HL-60/S4 treated with phorbol 12-myristate 13-acetate at 8.2 ng/mL for 4 days and 3 days (cell line): ENCODE measurements around the gene C10orf90.

Source experiments
- in situ Hi-C: fragments of 300-500 bp; cut with MboI; formaldehyde crosslinking; loops from 2 replicates; pipeline ENCODE4 v1.15.0; 2022; ENCODE audit warnings: low sequenced_read_pairs

The C10orf90 gene

GRCh38 chr10:126670056-126670894 lies at the start of gene C10orf90:
Gene C10orf90 (minus strand): TSS chr10:126670693. CDS start chr10:126670480, 213 bp downstream.
- in situ Hi-C loops = no loop called here

GRCh38 chr10:126716366-126716765 lies 45.9 kb upstream of the C10orf90 start:
- in situ Hi-C loops = no loop called here

GRCh38 chr10:126713594-126713993 lies 43.1 kb upstream of the C10orf90 start:
- in situ Hi-C loops = no loop called here

GRCh38 chr10:126712681-126713080 lies 42.2 kb upstream of the C10orf90 start:
- in situ Hi-C loops = no loop called here

GRCh38 chr10:126705951-126706565 lies 35.6 kb upstream of the C10orf90 start:
- in situ Hi-C loops = no loop called here

GRCh38 chr10:126705131-126705530 lies 34.6 kb upstream of the C10orf90 start:
- in situ Hi-C loops = no loop called here

- in situ Hi-C loops = no loop called here
These were observed 34.2 kb upstream of the C10orf90 start for GRCh38 chr10:126704649-126705048.

GRCh38 chr10:126702181-126702580 lies 31.7 kb upstream of the C10orf90 start:
- in situ Hi-C loops = no loop called here

GRCh38 chr10:126701526-126701925 lies 31.0 kb upstream of the C10orf90 start:
- in situ Hi-C loops = no loop called here

GRCh38 chr10:126696684-126697083 lies 26.2 kb upstream of the C10orf90 start:
- in situ Hi-C loops = no loop called here

- in situ Hi-C loops = no loop called here
These were observed 21.0 kb upstream of the C10orf90 start for GRCh38 chr10:126691456-126691855.

GRCh38 chr10:126690534-126690933 lies 20.0 kb upstream of the C10orf90 start:
- in situ Hi-C loops = no loop called here

GRCh38 chr10:126689461-126689994 lies 19.0 kb upstream of the C10orf90 start:
- in situ Hi-C loops = no loop called here

GRCh38 chr10:126687121-126687606 lies 16.7 kb upstream of the C10orf90 start:
- in situ Hi-C loops = no loop called here

- in situ Hi-C loops = no loop called here
These were observed 16.2 kb upstream of the C10orf90 start for GRCh38 chr10:126686719-126687118.

GRCh38 chr10:126686268-126686667 lies 15.8 kb upstream of the C10orf90 start:
- in situ Hi-C loops = no loop called here

- in situ Hi-C loops = no loop called here
These were observed 15.3 kb upstream of the C10orf90 start for GRCh38 chr10:126685756-126686155.

- in situ Hi-C loops = no loop called here
These were observed 13.8 kb upstream of the C10orf90 start for GRCh38 chr10:126684171-126684745.

GRCh38 chr10:126683466-126683865 lies 13.0 kb upstream of the C10orf90 start:
- in situ Hi-C loops = no loop called here

- in situ Hi-C loops = no loop called here
These were observed 5.4 kb upstream of the C10orf90 start for GRCh38 chr10:126675656-126676438.
